Nucleus accumbens (tissue), 56 donors: ENCODE data around the gene COL18A1.
"Not testable (repeated sequence)": the region's sequence is repeated elsewhere in the genome, so short reads cannot be mapped to it uniquely, and the experiment has no call there.

Experiments
- DNase-seq, 56 donors: peaks; one replicate each; lab custom pipeline; 2025; lab: John Stamatoyannopoulos, UW

The COL18A1 gene

GRCh38 chr21:45366931-45367401, 38.0 kb upstream of the COL18A1 start:
- no peak for DNase-seq

- no peak for DNase-seq
Observed at GRCh38 chr21:45367402-45368351, 37.3 kb upstream of the COL18A1 start.

GRCh38 chr21:45369018-45369417, 35.9 kb upstream of the COL18A1 start:
- not testable (repeated sequence) for DNase-seq

DNA sequence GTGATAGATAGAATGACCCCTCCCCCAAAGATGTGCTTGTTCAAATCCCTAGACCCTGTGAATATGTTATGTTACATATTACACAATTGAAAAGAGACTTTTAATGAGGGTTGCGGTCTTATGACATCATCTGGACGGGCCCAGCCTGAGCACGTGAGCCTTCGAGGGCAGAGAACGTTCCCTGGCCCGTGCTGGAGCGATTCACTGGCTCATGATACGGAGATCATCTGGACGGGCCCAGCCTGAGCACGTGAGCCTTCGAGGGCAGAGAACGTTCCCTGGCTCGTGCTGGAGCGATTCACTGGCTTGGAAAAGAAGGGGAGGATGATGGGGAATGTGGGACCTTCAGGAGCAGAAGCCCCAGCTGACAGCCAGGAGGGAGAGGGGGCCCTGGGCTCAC, 34.4 kb upstream of the COL18A1 start:
- DNase-seq: no peak

DNA sequence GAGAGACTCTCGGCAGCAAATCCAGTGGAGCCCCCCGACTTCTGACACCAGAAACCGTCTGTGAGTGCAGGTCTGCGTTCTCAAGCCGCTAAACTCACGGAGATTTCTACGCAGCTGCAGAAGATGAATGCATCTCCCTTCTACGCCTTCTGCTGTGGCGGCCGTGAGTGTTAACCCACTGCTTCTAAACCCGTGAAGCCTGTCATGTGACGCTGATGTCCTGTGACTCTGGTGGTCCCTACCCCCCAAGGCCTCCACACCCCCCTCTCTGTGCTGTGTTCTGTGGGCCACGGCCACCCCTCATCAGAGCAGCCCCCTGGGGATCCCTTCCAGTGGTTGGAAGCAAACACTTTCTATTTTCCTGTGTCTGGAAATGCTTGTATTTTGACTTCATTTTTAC, 33.9 kb upstream of the COL18A1 start:
- DNase-seq: no peak

DNA sequence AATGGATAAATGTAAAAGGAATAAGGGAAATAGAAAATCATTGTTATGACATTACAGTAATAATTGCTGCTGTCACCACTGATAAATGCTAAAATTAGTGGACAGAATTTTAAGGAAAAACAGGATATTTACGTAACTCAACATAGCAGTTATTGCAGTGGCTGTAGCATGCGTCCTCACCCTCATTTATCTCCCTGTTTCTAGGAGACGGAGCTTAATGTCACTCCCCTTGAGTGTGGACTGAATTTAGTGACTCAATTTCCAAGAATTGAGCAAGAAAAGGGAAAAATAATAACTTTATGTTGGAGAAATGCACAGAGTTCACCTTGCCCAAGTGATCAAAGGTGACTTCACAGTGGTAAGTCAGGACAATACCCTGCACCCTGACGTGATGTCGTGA, 33.3 kb upstream of the COL18A1 start:
- no peak for DNase-seq

DNA sequence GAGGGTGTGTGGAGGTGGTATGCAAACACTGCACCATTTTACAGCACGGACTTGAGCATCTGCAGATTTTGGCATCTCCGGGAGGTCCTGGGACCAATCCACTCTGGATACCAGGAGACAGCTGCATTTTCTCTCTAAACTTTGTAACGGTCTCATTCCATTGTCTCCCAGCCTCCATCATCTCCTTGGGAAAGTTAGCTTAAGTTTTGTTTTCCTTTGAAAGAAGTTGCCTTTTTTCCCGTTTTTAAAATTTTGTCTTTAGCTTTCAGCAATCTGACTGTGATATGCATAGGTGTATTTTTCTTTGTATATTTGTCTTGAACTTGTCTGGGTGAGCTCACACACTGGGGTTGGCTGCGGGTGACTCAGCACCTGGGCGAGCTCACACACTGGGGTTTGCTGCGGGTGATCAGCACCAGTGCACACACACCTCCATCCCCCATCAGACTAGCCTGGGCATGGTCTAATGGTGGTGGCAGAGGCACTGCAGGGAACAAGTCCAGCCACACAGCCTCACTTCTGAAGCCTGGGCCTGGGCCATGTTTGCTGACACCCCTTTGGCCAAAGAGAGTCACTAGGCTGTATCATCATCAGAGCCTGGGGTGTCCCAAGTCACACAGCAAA, 32.1 kb upstream of the COL18A1 start:
- peak in 5 of 56 donors; percentile 7 to 27 (median 11) for DNase-seq

- no peak for DNase-seq
Observed at GRCh38 chr21:45373991-45374816, 30.8 kb upstream of the COL18A1 start.

GRCh38 chr21:45374826-45375455, 30.0 kb upstream of the COL18A1 start:
- no peak for DNase-seq

- no peak for DNase-seq
Observed at GRCh38 chr21:45376459-45377324, 28.3 kb upstream of the COL18A1 start.

- DNase-seq: no peak
Observed at GRCh38 chr21:45377325-45377709, 27.6 kb upstream of the COL18A1 start.

DNA sequence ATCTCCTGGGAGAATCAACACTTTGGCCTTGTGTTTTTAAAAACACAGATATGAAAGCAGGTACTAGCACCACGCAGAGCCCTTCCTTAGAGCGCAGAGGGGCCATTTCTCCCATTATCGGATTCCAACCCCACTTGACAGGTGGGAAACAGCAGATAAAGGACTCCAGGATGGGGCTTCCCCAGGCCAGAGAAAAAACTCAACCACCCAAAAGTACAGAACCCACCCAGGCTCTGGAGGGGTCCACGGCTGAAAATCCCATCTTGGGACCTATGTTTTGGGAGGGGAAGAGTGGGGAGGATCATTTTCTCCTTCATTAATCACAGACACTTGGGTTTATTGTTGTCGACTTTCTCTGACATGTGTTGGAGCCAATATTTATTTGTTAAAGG, 27.1 kb upstream of the COL18A1 start:
- DNase-seq: no peak

DNA sequence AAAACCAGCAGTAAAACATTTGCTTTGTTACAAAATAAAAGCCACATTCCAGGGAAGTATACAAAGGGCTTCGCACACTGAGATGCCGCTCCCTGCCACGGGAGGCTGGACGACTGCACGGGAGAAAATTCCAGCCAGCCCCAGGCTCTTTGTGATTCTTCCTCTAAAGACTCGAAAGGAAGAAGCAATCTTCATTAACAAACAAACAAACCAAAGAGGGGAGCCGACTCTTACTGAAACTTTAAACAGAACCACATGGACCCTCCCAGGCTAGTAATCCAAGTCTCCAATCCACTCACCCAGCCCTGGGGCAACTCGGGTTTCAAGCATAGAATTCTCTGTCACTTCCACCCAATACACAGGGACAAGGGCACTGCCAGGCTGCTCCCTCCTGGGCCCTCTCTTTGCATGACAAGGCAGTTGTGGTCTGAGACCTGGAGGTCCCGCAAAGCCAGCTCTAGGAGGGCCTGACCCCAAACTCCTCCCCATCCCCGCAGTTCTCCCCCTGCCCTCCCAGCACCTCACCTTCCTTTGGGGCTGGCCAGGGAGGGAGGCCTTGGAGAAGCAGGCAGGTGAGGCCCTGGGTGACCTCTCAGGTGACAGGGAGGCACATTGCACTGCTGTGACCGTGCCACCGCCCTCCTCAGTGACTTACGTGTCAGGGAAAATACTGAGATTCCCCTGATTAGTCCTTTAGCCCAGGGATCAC, 26.6 kb upstream of the COL18A1 start:
- no peak for DNase-seq

DNA sequence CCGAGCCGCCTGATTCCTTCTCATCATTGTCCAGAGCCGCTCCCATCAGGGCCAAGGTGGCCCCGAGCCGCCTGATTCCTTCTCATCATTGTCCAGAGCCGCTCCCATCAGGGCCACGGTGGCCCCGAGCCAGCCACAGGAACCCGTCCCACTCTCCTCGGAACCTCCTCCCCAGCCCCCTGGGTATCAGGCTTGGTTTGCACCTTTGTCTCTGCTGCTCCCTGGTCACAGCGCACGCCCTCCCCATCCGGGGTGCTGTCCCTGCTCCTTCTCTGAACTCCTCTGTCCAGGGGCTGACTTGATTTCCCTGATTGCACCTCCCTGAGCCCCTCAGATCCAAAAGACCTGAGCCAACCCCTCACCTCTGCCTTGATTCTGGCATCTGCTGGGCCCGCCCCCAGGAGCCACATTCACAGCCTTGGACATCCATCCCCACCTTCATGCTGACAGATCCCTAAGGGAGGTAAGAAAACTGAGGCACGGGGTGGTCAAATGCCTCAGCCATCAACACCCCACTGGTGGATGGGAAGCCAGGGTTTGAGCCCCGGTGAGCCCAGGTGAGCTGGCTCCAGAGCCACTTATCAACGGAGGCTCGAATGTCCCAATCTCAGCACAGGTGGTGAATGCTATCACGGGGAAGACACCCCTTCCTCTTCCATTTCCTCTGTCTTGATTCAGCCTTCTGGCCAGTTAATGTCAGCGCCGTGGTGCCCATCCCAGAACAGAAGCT, 25.6 kb upstream of the COL18A1 start:
- no peak for DNase-seq

DNA sequence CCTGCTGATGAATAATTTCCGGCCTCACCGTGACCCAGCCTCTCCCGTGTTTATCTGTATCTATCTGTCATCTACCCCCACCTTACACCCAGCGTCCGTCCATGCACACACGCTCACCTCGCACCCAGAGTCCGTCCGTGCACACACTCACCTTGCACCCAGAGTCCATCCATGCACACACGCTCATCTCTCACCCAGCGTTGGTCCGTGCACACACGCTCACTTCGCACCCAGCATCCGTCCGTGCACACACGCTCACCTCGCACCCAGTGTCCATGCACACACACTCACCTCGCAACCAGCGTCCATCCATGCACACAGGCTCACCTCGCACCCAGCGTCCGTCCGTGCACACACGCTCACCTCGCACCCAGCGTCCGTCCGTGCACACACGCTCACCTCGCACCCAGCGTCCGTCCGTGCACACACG, 25.0 kb upstream of the COL18A1 start:
- no peak for DNase-seq

DNA sequence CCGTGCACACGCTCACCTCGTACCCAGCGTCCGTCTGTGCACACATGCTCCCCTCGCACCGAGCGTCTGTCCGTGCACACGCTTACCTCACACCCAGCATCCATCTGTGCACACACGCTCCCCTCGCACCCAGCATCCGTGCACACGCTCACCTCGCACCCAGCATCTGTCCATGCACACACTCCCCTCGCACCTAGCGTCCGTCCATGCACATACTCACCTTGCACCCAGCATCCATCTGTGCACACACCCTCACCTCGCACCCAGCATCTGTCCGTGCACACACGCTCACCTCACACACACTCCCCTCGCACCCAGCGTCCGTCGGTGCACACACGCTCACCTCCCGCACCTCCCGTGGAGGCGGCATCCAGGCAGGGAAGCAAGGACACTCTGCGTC, 24.4 kb upstream of the COL18A1 start:
- no peak for DNase-seq

DNA sequence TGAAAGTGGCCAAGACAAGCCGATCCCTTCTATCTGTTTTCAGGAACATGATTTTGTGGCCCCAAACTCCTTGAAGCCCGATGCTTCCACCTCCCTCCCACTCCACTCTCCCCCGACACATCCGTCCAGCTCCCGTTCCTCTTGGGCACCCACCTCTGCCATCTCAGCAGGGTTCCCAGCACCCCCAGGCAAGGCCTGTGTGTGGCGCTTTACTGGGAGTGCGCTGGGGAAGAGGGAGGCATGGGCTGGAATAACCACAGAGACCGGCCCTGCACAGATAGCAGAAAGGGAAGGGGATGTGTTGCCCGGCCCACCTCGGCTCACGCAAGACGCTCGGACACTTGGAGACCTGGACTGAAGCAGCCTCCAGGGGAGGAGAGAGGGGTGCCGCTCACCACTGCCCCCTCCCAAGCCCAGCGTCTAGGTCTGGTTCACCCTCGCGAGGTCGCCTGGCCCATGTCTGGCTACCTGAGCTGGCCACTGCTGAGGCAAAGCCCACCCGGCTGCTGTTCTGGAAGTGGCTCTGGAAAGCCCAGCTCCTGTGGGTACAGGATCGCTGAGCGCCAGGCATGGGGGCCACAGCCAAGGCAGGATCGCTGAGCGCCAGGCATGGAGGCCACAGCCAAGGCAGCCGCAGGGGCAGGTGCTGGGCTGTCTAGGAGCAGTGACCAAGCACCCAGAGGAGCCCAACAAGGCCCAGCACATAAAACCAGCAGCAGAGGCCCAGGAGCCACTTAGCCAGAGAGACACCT, 23.8 kb upstream of the COL18A1 start:
- DNase-seq: no peak
